Hematopoietic multipotent progenitor cell treated with erythropoietin and hydrocortisone succinate and interleukin-3 and kit ligand, for 15 days (in vitro differentiated cells): ENCODE results near the gene TERB2.
"Not testable (repeated sequence)": the region's sequence is repeated elsewhere in the genome, so short reads cannot be mapped to it uniquely, and the experiment has no call there.

ENCODE experiments used
- DNase-seq: peaks from one replicate; pipeline ENCODE4 v3.0.0-alpha.2; 2015; ENCODE audit warnings: low spot score

The TERB2 gene, protein sequence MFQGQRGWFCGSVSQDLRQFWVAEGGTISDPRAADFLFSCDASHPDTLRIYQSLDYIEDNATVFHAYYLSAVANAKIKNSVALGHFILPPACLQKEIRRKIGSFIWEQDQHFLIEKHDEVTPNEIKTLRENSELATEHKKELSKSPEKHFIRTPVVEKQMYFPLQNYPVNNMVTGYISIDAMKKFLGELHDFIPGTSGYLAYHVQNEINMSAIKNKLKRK

GRCh38 chr15:44956388-44956787 lies at the start of gene TERB2:
Gene TERB2, plus strand, starts transcription at chr15:44956687. Its CDS starts 32 bp downstream, at chr15:44956719.
- no peak for DNase-seq

DNA sequence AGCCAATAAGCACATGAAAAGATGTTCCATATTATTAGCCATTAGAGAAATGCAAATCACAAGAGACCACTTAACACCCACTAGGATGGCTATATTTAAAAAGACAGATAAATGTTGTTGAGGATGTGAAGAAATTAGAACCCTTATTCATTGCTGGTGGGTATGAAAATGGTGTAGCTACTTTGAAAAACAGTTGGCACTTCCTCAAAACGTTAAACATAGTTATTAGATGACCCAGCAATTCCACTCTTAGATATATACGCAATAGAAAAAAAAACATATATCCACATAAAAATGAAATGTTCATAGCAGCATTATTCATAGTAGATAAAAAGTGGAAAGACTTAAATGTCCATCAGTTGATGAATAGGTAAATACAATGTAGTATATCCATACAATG lies 47.1 kb upstream of the TERB2 start:
- DNase-seq: no peak

- no peak for DNase-seq
Observed at GRCh38 chr15:44910981-44911625, 45.4 kb upstream of the TERB2 start.

- DNase-seq: not testable (repeated sequence)
Observed at GRCh38 chr15:44912186-44912585, 44.3 kb upstream of the TERB2 start.

- DNase-seq: not testable (repeated sequence)
Observed at GRCh38 chr15:44912974-44913448, 43.5 kb upstream of the TERB2 start.

DNA sequence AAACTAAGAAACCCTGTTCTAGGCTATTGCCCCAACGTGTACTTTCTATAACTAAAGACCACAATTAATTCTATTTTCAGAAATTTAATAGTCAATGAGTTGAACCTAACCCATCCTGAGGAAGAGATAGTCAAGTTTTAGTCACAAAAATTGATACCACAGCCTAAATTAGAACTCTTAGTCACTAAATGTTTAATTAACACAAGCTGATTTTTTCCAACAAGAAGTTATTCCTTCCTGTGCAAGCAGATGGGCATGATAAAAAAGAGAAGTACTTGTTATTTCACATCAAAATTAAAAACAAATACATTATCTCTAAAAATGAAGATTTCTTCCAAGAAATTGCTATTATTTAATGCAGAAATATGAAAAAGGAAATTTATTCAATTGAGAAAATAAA lies 38.4 kb upstream of the TERB2 start:
- no peak for DNase-seq

DNA sequence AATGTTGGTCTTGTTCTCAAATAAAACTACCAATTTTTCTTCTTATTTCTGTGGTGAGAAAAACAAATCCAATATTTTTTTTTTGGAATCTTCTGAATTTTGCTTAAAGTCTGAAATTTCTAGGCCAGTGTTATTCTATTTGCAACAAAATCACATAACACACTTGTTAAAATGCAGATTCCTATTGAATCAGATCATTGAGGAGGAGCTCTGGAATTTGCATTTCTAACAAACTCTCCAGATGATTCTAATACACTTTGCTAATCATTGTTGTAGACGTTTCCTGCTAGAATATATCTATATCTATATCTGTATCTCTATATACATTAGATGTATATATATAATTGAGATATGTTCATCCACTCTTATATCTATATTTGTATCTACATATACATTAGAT lies 27.8 kb upstream of the TERB2 start:
- DNase-seq: not testable (repeated sequence)

DNA sequence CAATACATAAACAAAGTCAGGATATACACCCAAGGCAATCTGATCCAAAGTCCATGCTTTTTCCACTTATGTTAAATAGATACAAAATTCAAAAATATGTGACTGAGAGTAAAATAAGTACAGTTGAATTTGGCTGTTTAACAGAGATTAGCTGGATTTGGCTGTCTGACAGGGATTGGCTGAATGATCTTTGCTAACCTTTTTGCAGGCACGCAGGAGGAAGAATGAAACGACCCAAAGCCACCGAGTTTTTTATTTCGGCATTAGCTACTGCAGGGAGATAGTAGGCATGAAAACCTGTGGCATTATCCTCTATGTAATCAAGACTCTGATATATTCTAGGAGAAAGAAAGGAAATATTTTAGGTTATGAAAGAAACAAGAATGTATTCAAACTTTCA lies 26.2 kb upstream of the TERB2 start:
- DNase-seq: not testable (repeated sequence)

GRCh38 chr15:44958302-44958701 lies 1.8 kb downstream of the TERB2 start:
- DNase-seq: not testable (repeated sequence)

DNA sequence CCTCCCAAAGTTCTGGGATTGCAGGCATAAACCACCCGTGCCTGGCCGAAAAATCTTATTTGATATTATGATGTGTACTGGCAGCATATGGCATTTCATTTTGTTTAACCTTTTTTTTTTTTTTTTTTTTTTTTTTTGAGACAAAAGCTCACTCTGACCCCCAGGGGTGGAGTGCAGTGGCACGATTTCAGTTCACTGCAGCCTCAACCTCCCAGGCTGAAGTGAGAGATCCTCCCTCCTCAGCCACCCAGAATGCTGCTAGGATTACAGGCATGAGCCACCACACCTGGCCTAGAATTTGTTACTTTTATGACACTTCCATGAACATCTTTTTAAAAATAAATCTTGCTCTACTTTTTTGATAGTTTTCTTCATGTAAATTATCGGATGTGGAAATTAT lies 12.0 kb downstream of the TERB2 start:
- no peak for DNase-seq

GRCh38 chr15:44971036-44971435 lies 14.5 kb downstream of the TERB2 start:
- DNase-seq: no peak

- DNase-seq: not testable (repeated sequence)
Observed at GRCh38 chr15:44976183-44976582, 19.7 kb downstream of the TERB2 start.

DNA sequence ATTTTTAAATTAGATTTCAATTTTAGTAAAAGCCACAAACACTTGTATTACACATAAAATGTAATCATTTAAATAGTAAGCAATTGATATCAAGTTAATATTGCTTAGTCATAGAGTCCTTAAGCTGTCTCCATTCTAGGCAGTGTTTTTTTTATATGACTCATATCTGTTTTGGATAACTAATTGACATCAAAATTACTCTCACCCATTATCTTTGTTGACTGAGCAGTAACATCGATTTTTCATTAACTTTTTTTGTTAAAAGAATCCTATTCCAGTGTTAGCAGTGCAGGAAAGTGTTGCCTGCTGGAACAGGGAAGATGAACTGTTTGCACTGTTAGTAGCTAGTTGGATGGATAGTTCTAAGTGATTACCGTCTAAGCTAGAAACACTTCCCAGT lies 21.3 kb downstream of the TERB2 start:
- not testable (repeated sequence) for DNase-seq

GRCh38 chr15:44979617-44980339 lies 23.3 kb downstream of the TERB2 start:
- not testable (repeated sequence) for DNase-seq

DNA sequence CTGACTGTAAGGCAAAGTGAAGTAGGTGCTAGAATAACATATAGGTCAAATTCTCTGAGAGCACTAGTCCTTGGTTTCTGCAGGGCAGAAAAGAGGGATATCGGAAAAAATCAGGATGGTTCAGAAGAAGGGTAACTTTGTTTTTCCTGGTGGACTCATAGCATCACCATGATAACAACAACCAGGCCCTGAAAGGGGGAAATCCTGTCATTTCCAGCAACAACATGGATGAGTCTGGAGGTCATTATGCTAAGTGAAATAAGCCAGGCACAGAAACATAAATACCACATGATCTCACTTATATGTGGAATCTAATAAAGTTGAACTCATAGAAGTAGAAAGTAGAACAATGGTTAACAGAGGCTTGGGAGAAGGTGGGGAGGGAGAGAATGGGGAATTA lies 27.7 kb downstream of the TERB2 start:
- not testable (repeated sequence) for DNase-seq

DNA sequence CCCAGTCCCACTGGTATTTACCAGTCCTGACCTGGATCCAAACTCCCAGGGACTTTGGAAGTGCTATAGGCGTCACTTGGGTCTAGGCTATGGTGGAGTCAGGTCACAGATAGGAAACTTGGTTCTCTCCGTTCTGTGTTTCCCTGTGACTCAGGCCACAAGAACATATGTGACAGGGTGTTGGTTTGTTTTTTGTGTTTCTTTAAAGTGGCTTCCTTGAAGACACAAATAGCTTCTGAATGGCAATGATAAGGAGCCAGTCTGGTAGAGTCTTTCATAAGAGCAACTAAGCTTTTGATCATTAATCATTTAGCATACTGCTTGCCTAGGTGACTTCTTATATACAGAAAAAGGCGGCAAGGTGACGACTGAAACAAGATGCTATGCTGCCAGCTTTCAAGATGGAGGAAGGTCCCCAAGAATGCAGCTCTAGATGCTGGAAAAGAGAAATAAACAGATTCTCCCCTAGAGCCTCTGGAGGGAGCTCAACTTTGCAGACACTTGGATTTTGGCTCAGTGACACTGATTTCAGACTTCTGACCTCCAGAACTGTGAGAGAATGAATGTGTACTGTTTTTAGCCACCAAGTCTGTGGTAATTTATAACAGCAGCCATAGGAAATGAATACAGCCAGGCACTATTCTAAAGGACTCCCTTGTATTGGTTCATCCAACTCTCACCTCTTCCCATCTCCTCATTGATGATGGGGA lies 30.0 kb downstream of the TERB2 start:
- not testable (repeated sequence) for DNase-seq

DNA sequence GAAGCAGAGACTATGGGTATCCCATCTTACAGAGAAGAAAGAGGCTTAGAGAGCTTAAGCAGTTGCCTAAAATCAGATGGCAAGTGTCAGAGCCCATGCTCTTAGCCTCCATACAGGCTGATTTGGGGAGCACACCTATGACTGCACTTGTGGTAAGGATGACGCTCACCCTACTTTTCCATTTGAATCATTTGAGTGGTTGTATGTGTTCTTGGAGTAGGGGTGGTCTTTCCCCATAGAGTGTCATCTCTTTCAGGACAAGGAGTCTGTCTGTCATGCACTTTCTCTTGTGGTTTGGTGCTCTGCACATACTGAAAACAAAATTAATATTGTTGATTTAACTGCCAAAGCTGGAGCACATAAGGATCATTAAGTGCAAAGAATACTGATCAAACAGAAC lies 31.2 kb downstream of the TERB2 start:
- DNase-seq: not testable (repeated sequence)

DNA sequence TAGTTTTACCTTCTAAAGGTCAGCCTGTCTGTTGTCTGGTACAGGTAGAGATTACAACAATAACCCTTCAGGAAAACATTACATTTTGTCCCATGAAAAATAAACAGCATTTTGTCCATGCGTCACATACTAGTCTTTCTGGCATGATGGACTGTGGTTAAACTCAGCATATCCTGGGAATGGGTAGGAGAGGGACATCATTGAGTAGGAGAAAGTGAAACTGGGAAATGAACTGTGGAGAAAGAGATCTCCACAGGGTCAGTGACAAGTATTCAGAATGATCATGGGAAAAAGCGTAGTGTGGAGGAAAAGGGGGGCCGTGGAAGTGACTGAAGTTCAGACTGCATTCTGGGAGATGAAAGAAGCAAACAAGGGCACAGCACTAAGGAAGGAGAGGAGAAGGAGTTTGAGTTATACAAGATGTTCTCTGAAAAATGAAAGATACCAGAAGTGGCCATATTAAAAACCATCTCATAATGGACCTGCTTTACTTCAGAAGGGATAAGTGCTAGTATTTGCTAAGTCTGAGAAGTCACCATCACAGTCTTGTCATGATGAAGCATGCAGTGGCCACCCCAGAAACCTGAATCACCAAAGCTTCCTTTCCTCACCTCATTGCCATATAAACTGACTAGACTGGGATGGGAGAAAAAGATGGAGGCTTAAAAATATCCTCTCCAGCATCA lies 31.8 kb downstream of the TERB2 start:
- not testable (repeated sequence) for DNase-seq

- DNase-seq: not testable (repeated sequence)
Observed at GRCh38 chr15:44988870-44989219, 32.4 kb downstream of the TERB2 start.

DNA sequence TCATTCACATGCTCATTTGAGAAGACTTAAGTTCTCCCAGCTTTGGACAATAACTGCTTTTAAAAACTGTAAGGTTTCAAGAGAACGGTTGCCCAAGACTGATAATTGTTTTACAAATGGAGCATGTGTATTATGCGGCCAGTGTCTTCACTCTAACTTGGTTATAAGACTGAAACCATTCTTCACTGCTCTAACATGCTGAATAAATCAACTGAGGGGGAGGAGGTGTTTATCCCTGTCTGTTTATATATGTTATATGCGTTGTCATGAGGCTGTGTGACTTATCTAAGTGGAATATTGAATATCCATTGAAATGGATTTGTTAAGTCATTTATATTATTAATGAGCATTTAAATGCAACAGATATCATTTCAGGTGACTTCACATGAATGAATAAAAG lies 41.1 kb downstream of the TERB2 start:
- DNase-seq: not testable (repeated sequence)

- no peak for DNase-seq
Observed at GRCh38 chr15:44999105-44999504, 42.6 kb downstream of the TERB2 start.

- not testable (repeated sequence) for DNase-seq
Observed at GRCh38 chr15:45001180-45001579, 44.7 kb downstream of the TERB2 start.
